H7 (cell line): ENCODE data around the gene ELFN1. TPM values are rescaled to one million over a fixed set of nuclear protein-coding genes. Genes with fewer than 3 reads are reported as not detected.

Source experiments
- DNase-seq: peaks from one replicate; pipeline ENCODE4 v3.0.0; 2012
- H3K27me3 ChIP-seq: 2 replicates; pipeline ENCODE4 v1.6.0; 2011; ENCODE audit warnings: mild to moderate bottlenecking, low read length; ENCODE audit not compliant: control insufficient read depth, insufficient read depth
- H3K36me3 ChIP-seq: replicated peaks from 2 replicates; pipeline ENCODE4 v1.5.1; 2011; ENCODE audit warnings: low read length; ENCODE audit not compliant: control insufficient read depth, insufficient read depth
- H3K4me3 ChIP-seq: 2 replicates; pipeline ENCODE4 v1.5.1; 2011; ENCODE audit warnings: low read depth, mild to moderate bottlenecking, control low read depth, low read length, moderate library complexity; ENCODE audit not compliant: insufficient read depth
- total RNA-seq: library from RNA; depleted of rRNA; stranded (reverse); fragments of >200 nt; shearing (Covaris generic); gene quantifications from 2 replicates; pipeline ENCODE4 v1.2.3, GENCODE V29; 2014

Gene ELFN1
- total RNA-seq, 1 experiment from 2014 or later, result 16.0 TPM

GRCh38 chr7:1719913-1720312 is 49.8 kb downstream of the ELFN1 start:
- no peak for DNase-seq
- Histone ChIP-seq H3K27me3 (no peaks in the 10 kb centered on the region), H3K4me3 (no peak overlapping the region), H3K36me3 (no peaks in the 10 kb centered on the region)

- Histone ChIP-seq H3K36me3 (no peaks in the 10 kb centered on the region), H3K27me3 (no peaks in the 10 kb centered on the region), H3K4me3 (no peak overlapping the region)
- DNase-seq, result no peak
Measured at GRCh38 chr7:1720326-1720725, 50.2 kb downstream of the ELFN1 start.

- DNase-seq, result no peak
- no peak overlapping the region for H3K4me3 ChIP-seq
- no peaks in the 10 kb centered on the region for H3K36me3 ChIP-seq
- no peaks in the 10 kb centered on the region for H3K27me3 ChIP-seq
Measured at GRCh38 chr7:1721047-1721690, 51.1 kb downstream of the ELFN1 start.

- Histone ChIP-seq H3K27me3 (no peaks in the 10 kb centered on the region), H3K4me3 (no peak overlapping the region), H3K36me3 (no peaks in the 10 kb centered on the region)
- DNase-seq, result no peak
Measured at GRCh38 chr7:1723254-1723653, 53.2 kb downstream of the ELFN1 start.

GRCh38 chr7:1724118-1724910 is 54.2 kb downstream of the ELFN1 start:
- no peak for DNase-seq
- no peaks in the 10 kb centered on the region for H3K27me3 ChIP-seq
- no peaks in the 10 kb centered on the region for H3K36me3 ChIP-seq
- H3K4me3 ChIP-seq, result no peak overlapping the region

- peak; percentile 92 for DNase-seq
- no peaks in the 10 kb centered on the region for H3K27me3 ChIP-seq
- H3K4me3 ChIP-seq, result no peak overlapping the region
- H3K36me3 ChIP-seq, result no peaks in the 10 kb centered on the region
Measured at GRCh38 chr7:1725199-1725690, 55.2 kb downstream of the ELFN1 start.

GRCh38 chr7:1725766-1726630 is 55.9 kb downstream of the ELFN1 start:
- no peaks in the 10 kb centered on the region for H3K36me3 ChIP-seq
- no peak for DNase-seq

GRCh38 chr7:1727079-1727478 is 57.0 kb downstream of the ELFN1 start:
- no peak for DNase-seq
- H3K27me3 ChIP-seq, result no peaks in the 10 kb centered on the region
- H3K36me3 ChIP-seq, result no peaks in the 10 kb centered on the region
- no peak overlapping the region for H3K4me3 ChIP-seq

More at GRCh38 chr7:1725766-1726630, 55.9 kb downstream of the ELFN1 start:
- H3K4me3 ChIP-seq, result no peak overlapping the region
- H3K27me3 ChIP-seq, result no peaks in the 10 kb centered on the region

- Histone ChIP-seq H3K27me3 (no peaks in the 10 kb centered on the region), H3K36me3 (no peaks in the 10 kb centered on the region), H3K4me3 (no peak overlapping the region)
- no peak for DNase-seq
Measured at GRCh38 chr7:1727812-1728570, 57.9 kb downstream of the ELFN1 start.

- Histone ChIP-seq H3K4me3 (no peak overlapping the region), H3K36me3 (no peaks in the 10 kb centered on the region), H3K27me3 (no peaks in the 10 kb centered on the region)
Measured at GRCh38 chr7:1729183-1729582, 59.1 kb downstream of the ELFN1 start.

GRCh38 chr7:1729773-1730172 is 59.7 kb downstream of the ELFN1 start:
- no peak for DNase-seq
- no peaks in the 10 kb centered on the region for H3K36me3 ChIP-seq
- no peaks in the 10 kb centered on the region for H3K27me3 ChIP-seq
- no peak overlapping the region for H3K4me3 ChIP-seq

More at GRCh38 chr7:1729183-1729582, 59.1 kb downstream of the ELFN1 start:
- DNase-seq, result no peak

- H3K27me3 ChIP-seq, result no peaks in the 10 kb centered on the region
- no peak overlapping the region for H3K4me3 ChIP-seq
- no peak for DNase-seq
- no peaks in the 10 kb centered on the region for H3K36me3 ChIP-seq
Measured at GRCh38 chr7:1732072-1732471, 62.0 kb downstream of the ELFN1 start.

- H3K4me3 ChIP-seq, result no peak overlapping the region
- DNase-seq, result no peak
- H3K36me3 ChIP-seq, result no peaks in the 10 kb centered on the region
- no peaks in the 10 kb centered on the region for H3K27me3 ChIP-seq
Measured at GRCh38 chr7:1732645-1733044, 62.6 kb downstream of the ELFN1 start.
